Measurements from ENCODE around the gene HACD1. TPM values are rescaled to one million over a fixed set of nuclear protein-coding genes. Genes with fewer than 3 reads are reported as not detected.

Gene HACD1
- 100 to 1,000 TPM; 104 to 151 TPM for total RNA-seq
- long read RNA-seq, partial matches to known transcripts, result 0 of 8 reads
- long read RNA-seq, other reads (novel, unspliced or antisense), result 6 of 8 reads

- DNase-seq (peak; percentile 77), ATAC-seq (peak; percentile 88 to 92)
- intact Hi-C loops (cut with DNase I), result loop anchor here in 1 of 2 donors (5.0 kb wide), 1 partner anchor 120 kb away; no protein-coding TSS in a partner anchor
Measured at GRCh38 chr10:17617031-17617911, at the start of gene HACD1. Gene HACD1, minus strand, starts transcription at chr10:17617374. Its CDS starts 35 bp downstream, at chr10:17617339.

GRCh38 chr10:17665747-17666146 is 48.6 kb upstream of the HACD1 start:
- DNase-seq (no peak), ATAC-seq (peak; percentile 84 to 87)
- intact Hi-C loops (cut with DNase I), result no loop called here

GRCh38 chr10:17663450-17663849 is 46.3 kb upstream of the HACD1 start:
- ATAC-seq, result no peak
- intact Hi-C loops (cut with DNase I), result no loop called here
- DNase-seq, result no peak

- no peak for DNase-seq
- intact Hi-C loops (cut with DNase I), result no loop called here
- no peak for ATAC-seq
Measured at GRCh38 chr10:17662193-17663138, 45.3 kb upstream of the HACD1 start.

GRCh38 chr10:17661510-17661909 is 44.3 kb upstream of the HACD1 start:
- intact Hi-C loops (cut with DNase I), result no loop called here
- ATAC-seq (no peak), DNase-seq (no peak)

- no peak for DNase-seq
- intact Hi-C loops (cut with DNase I), result no loop called here
- no peak for ATAC-seq
Measured at GRCh38 chr10:17660921-17661320, 43.7 kb upstream of the HACD1 start.

GRCh38 chr10:17659365-17659764 is 42.2 kb upstream of the HACD1 start:
- intact Hi-C loops (cut with DNase I), result no loop called here
- no peak for ATAC-seq
- no peak for DNase-seq

GRCh38 chr10:17657103-17657500 is 39.9 kb upstream of the HACD1 start:
- peak in 1 of 2 donors; percentile 40 for ATAC-seq
- intact Hi-C loops (cut with DNase I), result no loop called here
- no peak for DNase-seq

- ATAC-seq (peak in 1 of 2 donors; percentile 27), DNase-seq (no peak)
- intact Hi-C loops (cut with DNase I), result no loop called here
Measured at GRCh38 chr10:17655567-17656146, 38.5 kb upstream of the HACD1 start.

GRCh38 chr10:17655009-17655408 is 37.8 kb upstream of the HACD1 start:
- intact Hi-C loops (cut with DNase I), result no loop called here
- ATAC-seq (no peak), DNase-seq (no peak)

GRCh38 chr10:17652585-17652984 is 35.4 kb upstream of the HACD1 start:
- ATAC-seq (peak in 1 of 2 donors; percentile 29), DNase-seq (no peak)

GRCh38 chr10:17651896-17652295 is 34.7 kb upstream of the HACD1 start:
- DNase-seq (no peak), ATAC-seq (no peak)
- intact Hi-C loops (cut with DNase I), result no loop called here

More at GRCh38 chr10:17652585-17652984, 35.4 kb upstream of the HACD1 start:
- intact Hi-C loops (cut with DNase I), result no loop called here

- ATAC-seq (no peak), DNase-seq (no peak)
- intact Hi-C loops (cut with DNase I), result no loop called here
Measured at GRCh38 chr10:17650416-17650815, 33.2 kb upstream of the HACD1 start.

- no peak for DNase-seq
- no peak for ATAC-seq
- intact Hi-C loops (cut with DNase I), result no loop called here
Measured at GRCh38 chr10:17649836-17650235, 32.7 kb upstream of the HACD1 start.

- DNase-seq (no peak), ATAC-seq (no peak)
- intact Hi-C loops (cut with DNase I), result no loop called here
Measured at GRCh38 chr10:17649052-17649451, 31.9 kb upstream of the HACD1 start.

- DNase-seq (no peak), ATAC-seq (no peak)
- intact Hi-C loops (cut with DNase I), result no loop called here
Measured at GRCh38 chr10:17648243-17649035, 31.3 kb upstream of the HACD1 start.

GRCh38 chr10:17647326-17647725 is 30.2 kb upstream of the HACD1 start:
- DNase-seq (peak; percentile 44), ATAC-seq (peak in 1 of 2 donors; percentile 1)
- intact Hi-C loops (cut with DNase I), result no loop called here

GRCh38 chr10:17645621-17646345 is 28.6 kb upstream of the HACD1 start:
- ATAC-seq (no peak), DNase-seq (no peak)
- intact Hi-C loops (cut with DNase I), result no loop called here
